ENCODE data around the gene ADAM19. TPM values are rescaled to one million over a fixed set of nuclear protein-coding genes. Genes with fewer than 3 reads are reported as not detected.

ADAM19 gene
- total RNA-seq, 1 donor from 2014 or later, result 9.1 TPM

DNA sequence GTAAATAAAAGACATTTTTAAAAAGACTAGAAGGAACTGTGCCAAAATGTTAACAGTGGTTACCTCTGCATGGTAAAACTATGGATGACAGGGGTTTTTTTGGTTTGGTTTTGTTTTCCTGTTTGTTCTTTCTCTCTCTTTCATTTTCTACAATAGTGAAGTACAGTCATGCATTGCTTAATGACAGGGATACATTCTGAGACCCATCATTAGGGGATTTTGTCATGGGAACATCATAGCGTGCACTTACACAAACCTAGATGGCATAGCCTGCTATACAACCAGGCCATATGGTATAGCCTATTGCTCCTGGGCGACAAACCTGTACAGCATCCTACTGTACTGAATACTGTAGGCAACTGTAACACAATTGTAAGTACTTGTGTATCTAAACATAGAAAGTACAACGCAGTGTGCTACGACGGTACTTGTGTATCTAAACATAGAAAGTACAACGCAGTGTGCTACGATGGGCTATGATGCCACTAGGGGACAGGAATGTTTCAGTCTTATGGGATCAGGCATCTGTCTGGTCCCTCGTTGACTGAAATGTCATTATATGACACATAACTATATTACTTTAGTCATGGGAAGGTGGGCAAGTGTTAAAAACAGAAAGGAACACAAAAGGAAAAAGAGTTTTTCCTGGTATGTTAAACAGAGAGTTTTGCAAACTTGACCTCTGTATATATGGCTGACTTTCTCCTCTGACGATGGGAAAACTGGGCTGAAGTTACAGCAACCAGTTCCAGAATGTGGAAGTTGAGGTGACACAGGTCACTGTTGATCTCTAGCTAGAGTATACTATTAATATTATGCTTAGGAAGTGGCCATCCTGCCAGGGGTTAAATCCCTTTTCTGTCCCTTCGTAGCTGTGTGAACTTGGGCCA, 7.4 kb upstream of the ADAM19 start:
- TF ChIP-seq CTCF (conservative IDR thresholded peaks at IDR 0.05), result no peak
- Mint-ChIP-seq H3K27me3 (ENCODE audit: low read depth) (no peaks in the 10 kb centered on the region), H3K27ac (ENCODE audit: unreplicated experiment) (no peak overlapping the region), H3K36me3 (ENCODE audit: low read depth) (no peaks in the 10 kb centered on the region), H3K4me1 (peaks cover 4% of the 10 kb centered on the region), H3K4me3 (no peak overlapping the region), H3K9me3 (no peaks in the 10 kb centered on the region)
- no peak for DNase-seq (ENCODE audit: low read depth, low spot score)

DNA sequence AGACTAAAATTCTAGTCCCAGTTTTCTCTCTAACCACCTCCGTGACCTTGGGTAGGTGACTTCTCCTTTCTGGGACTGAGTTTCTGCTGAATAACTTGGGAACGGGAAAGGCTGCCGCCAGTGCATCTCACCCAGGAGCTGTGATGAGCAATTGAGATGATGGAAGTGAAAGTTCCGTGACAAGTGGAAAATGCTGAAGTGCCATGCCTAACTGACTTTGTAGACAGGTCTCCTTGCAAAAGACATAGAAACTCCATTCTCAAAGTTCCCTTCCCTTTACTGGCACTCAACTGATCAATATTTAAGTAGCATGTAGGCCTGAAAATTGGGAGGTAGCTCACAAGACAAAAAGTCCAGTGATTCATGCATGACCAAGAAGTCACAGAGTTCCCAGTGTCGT, 6.3 kb upstream of the ADAM19 start:
- no peaks in the 10 kb centered on the region for H3K36me3 Mint-ChIP-seq (ENCODE audit: low read depth)
- peaks cover 5% of the 10 kb centered on the region for H3K27me3 Mint-ChIP-seq (ENCODE audit: low read depth)
- H3K27ac Mint-ChIP-seq (ENCODE audit: unreplicated experiment), result no peak overlapping the region
- DNase-seq (ENCODE audit: low read depth, low spot score), result no peak
- no peak for TF ChIP-seq CTCF (conservative IDR thresholded peaks at IDR 0.05)
- H3K4me1 Mint-ChIP-seq, result peaks cover 9% of the 10 kb centered on the region
- no peaks in the 10 kb centered on the region for H3K9me3 Mint-ChIP-seq
- H3K4me3 Mint-ChIP-seq, result no peak overlapping the region

DNA sequence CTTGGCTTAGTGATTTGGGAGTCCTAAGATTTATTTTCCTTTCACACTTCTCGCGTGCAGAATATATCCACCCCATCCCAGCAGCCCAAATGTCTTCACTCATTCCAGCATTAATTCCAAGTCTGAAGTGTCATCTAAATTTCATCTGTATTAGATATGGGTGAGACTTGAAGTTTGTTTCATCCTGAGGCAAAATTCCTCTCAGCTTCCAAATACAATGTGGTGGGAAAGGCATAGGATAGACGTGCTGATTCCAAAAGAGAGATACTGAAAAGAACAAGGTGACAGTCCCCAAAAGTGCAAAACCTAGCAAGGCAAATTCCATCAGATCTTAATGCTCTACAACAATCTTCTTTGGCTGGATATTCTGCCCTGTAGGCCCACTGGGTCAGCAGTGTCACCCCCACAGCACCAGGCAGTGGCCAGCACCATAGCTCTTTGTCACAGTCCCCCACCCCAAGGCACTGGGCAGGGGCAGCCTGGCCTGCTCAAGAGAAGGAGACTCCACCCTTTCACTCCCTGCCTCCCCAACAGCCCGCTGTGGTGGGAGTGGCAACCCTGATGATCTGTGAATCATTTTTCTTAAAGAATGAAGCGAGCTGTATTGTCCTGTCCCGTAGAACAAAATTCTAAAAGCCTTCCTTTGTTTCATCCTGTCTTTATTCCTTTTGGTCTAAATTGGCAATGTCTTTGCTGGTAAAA, 2.7 kb upstream of the ADAM19 start:
- peaks cover 32% of the 10 kb centered on the region for H3K27me3 Mint-ChIP-seq (ENCODE audit: low read depth)
- H3K9me3 Mint-ChIP-seq, result no peaks in the 10 kb centered on the region
- no peak for TF ChIP-seq CTCF (conservative IDR thresholded peaks at IDR 0.05)
- H3K36me3 Mint-ChIP-seq (ENCODE audit: low read depth), result no peaks in the 10 kb centered on the region
- H3K4me3 Mint-ChIP-seq, result peak overlapping the region; percentile 36
- no peak for DNase-seq (ENCODE audit: low read depth, low spot score)
- H3K4me1 Mint-ChIP-seq, result peaks cover 18% of the 10 kb centered on the region
- H3K27ac Mint-ChIP-seq (ENCODE audit: unreplicated experiment), result no peak overlapping the region

- Mint-ChIP-seq H3K4me1 (peaks cover 19% of the 10 kb centered on the region), H3K36me3 (ENCODE audit: low read depth) (no peaks in the 10 kb centered on the region), H3K27ac (ENCODE audit: unreplicated experiment) (no peak overlapping the region), H3K4me3 (peak overlapping the region; percentile 85), H3K27me3 (ENCODE audit: low read depth) (peaks cover 32% of the 10 kb centered on the region), H3K9me3 (no peaks in the 10 kb centered on the region)
- no peak for DNase-seq (ENCODE audit: low read depth, low spot score)
- no peak for TF ChIP-seq CTCF (conservative IDR thresholded peaks at IDR 0.05)
Observed at GRCh38 chr5:157576678-157577077, 1.1 kb upstream of the ADAM19 start.

DNA sequence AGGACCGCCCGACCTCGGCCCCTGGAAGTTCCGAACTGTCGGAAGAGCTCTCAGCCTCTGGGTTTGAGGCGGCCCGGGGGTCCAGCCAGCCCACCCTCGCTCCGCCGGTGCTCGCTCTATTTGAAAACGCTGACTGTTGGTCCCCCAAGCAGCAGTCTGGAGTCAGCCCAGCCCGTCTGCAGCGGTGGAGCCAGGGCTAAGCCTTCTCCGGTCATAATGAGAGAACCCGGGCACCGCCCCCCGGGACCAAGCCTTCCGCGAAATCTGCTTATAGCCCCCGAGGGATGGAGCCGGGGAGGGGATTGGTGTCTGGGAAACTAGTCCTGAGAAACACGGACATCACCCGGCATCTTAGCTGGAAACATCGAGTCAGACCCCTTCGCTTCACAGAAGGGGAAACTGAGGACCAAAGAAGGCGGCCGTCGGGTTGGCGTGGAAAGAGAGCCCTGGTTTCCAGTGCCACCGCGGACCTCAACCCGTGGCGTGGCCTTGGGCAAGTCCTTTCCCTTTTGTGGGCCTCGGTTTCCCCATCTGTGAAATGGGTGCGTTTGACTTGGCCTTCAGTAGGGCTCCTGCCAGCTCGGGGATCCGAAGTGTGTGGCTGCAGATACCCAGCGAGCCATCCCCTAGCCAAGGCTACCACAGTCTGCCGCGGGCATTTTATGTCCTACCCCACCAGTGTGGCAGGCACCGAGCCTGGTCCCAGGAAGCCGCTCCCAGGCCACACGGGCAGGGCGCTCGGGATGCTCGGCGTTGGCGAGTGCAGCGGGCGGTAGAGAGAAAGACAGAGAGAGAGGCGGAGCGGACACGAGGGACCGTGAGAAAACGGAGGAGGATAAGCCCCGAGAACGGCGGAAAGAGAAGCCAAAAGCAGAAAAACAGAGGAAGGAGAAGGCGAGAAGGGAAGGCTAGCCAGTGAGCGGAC, 857 bp downstream of the ADAM19 start:
- Mint-ChIP-seq H3K27ac (ENCODE audit: unreplicated experiment) (no peak overlapping the region), H3K4me1 (peaks cover 27% of the 10 kb centered on the region), H3K4me3 (peak overlapping the region; percentile 94), H3K9me3 (no peaks in the 10 kb centered on the region), H3K36me3 (ENCODE audit: low read depth) (no peaks in the 10 kb centered on the region), H3K27me3 (ENCODE audit: low read depth) (peaks cover 32% of the 10 kb centered on the region)
- no peak for DNase-seq (ENCODE audit: low read depth, low spot score)
- no peak for TF ChIP-seq CTCF (conservative IDR thresholded peaks at IDR 0.05)

Measured in neural crest cell (in vitro differentiated cells).